GM15510 (cell line): Measurements from ENCODE around the gene KCNK3.

Experiments used
- POLR2A ChIP-seq: IDR thresholded peaks from 3 replicates; pipeline ENCODE4 v1.6.1; 2011; ENCODE audit warnings: borderline replicate concordance; ENCODE audit not compliant: insufficient read length; ENCODE audit errors: extremely low read depth

KCNK3 gene

GRCh38 chr2:26742048-26742770 is 49.7 kb downstream of the KCNK3 start:
- TF ChIP-seq POLR2A, result no peak

GRCh38 chr2:26743852-26744251 is 51.3 kb downstream of the KCNK3 start:
- TF ChIP-seq POLR2A, result no peak

GRCh38 chr2:26744953-26745352 is 52.4 kb downstream of the KCNK3 start:
- no peak for TF ChIP-seq POLR2A

GRCh38 chr2:26745609-26746327 is 53.2 kb downstream of the KCNK3 start:
- TF ChIP-seq POLR2A, result no peak

GRCh38 chr2:26746934-26747333 is 54.4 kb downstream of the KCNK3 start:
- TF ChIP-seq POLR2A, result no peak

GRCh38 chr2:26752656-26753055 is 60.1 kb downstream of the KCNK3 start:
- TF ChIP-seq POLR2A, result no peak

- no peak for TF ChIP-seq POLR2A
Observed at GRCh38 chr2:26754539-26754938, 62.0 kb downstream of the KCNK3 start.

- no peak for TF ChIP-seq POLR2A
Observed at GRCh38 chr2:26754972-26755670, 62.6 kb downstream of the KCNK3 start.

GRCh38 chr2:26756337-26756736 is 63.8 kb downstream of the KCNK3 start:
- TF ChIP-seq POLR2A, result no peak

- TF ChIP-seq POLR2A, result no peak
Observed at GRCh38 chr2:26757873-26758789, 65.6 kb downstream of the KCNK3 start.

- no peak for TF ChIP-seq POLR2A
Observed at GRCh38 chr2:26758790-26759321, 66.3 kb downstream of the KCNK3 start.

GRCh38 chr2:26759845-26760244 is 67.3 kb downstream of the KCNK3 start:
- TF ChIP-seq POLR2A, result no peak

- TF ChIP-seq POLR2A, result no peak
Observed at GRCh38 chr2:26763019-26763418, 70.5 kb downstream of the KCNK3 start.
